Activated naive CD4-positive, alpha-beta T cell treated with anti-CD3 and anti-CD28 coated beads, Interleukin-2, amount 10 ng/mL, durations not matched to agents 7 days and 5 days (primary cell): ENCODE data around the gene RERE.
"Not testable (repeated sequence)": the region's sequence is repeated elsewhere in the genome, so short reads cannot be mapped to it uniquely, and the experiment has no call there.

Experiments used
- CTCF ChIA-PET: fragments of 350-600 bp; sonication (Branson Sonifier 250); formaldehyde crosslinking; loops from one replicate; lab custom pipeline; 2021; ENCODE audit warnings: antibody characterized with exemption; lab: Charles Lee
- DNase-seq: peaks from one replicate; pipeline ENCODE4 v3.0.0-alpha.2; 2020
- H3K27ac Mint-ChIP-seq: one replicate; pipeline ENCODE4 v1.8.0; 2021; ENCODE audit warnings: mild to moderate bottlenecking, moderate library complexity, mixed read lengths
- H3K27me3 Mint-ChIP-seq: one replicate; pipeline ENCODE4 v1.8.0; 2021; ENCODE audit warnings: mild to moderate bottlenecking, mixed read lengths
- H3K36me3 Mint-ChIP-seq: one replicate; pipeline ENCODE4 v1.8.0; 2021; ENCODE audit warnings: mixed read lengths
- H3K4me1 Mint-ChIP-seq: one replicate; pipeline ENCODE4 v1.8.0; 2021; ENCODE audit warnings: mixed read lengths
- H3K4me3 Mint-ChIP-seq: one replicate; pipeline ENCODE4 v1.8.0; 2021; ENCODE audit warnings: mild to moderate bottlenecking, moderate library complexity, mixed read lengths
- H3K9me3 Mint-ChIP-seq: one replicate; pipeline ENCODE4 v1.8.0; 2021; ENCODE audit warnings: mixed read lengths

Gene RERE

DNA sequence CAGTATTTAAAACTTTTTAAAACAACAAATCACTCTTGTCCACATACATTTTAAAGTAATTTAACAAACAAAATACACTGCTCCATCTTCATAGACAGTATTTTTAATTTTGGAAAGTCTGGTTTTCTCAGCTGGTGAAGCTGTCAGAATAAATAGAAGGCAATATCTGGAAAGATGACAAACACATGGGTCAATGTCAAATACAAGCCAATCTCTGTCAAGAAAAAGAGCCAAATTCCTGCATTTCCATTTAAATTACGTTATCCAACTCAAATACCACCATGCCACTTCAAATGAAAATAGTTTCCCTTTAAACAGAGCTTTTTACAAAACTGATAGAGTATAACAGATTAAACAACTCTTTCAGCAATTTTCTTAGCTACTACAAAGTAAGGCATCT lies 176.5 kb downstream of the RERE start:
- peaks cover 22% of the 10 kb centered on the region for H3K36me3 Mint-ChIP-seq
- H3K4me1 Mint-ChIP-seq: peaks cover 15% of the 10 kb centered on the region
- H3K27me3 Mint-ChIP-seq: no peaks in the 10 kb centered on the region
- H3K9me3 Mint-ChIP-seq: no peaks in the 10 kb centered on the region
- no peak for DNase-seq
- H3K4me3 Mint-ChIP-seq: no peak overlapping the region
- H3K27ac Mint-ChIP-seq: no peak overlapping the region
- CTCF ChIA-PET: interaction anchor here (0.6 to 1.2 kb wide), 2 partner anchors 86 to 87 kb away, joined by 3 to 4 read pairs; no protein-coding TSS in a partner anchor

DNA sequence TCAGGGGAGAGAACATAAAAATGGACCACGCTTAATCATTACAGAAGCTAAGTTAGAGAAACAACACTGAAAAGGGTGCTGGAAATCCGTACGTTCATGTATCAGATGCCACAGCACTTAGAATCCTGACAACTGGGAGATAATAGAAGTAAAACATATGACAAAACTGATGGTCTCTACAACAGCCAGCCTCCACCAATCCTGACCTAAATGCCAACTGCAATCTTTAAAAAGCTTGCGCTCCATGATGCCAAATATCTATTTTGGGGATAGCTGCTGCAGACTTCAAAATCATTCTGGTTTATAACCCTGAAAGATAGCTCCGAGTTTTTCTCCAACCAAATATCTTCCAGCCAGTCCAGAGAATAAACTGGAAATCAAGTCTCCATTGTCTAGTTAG lies 178.3 kb downstream of the RERE start:
- H3K4me3 Mint-ChIP-seq: no peak overlapping the region
- no peak for DNase-seq
- H3K27ac Mint-ChIP-seq: no peak overlapping the region
- no peaks in the 10 kb centered on the region for H3K27me3 Mint-ChIP-seq
- CTCF ChIA-PET: interaction anchor here (1.5 kb wide), 1 partner anchor 13 kb away, joined by 4 read pairs; no protein-coding TSS in a partner anchor
- peaks cover 13% of the 10 kb centered on the region for H3K36me3 Mint-ChIP-seq
- peaks cover 14% of the 10 kb centered on the region for H3K4me1 Mint-ChIP-seq
- H3K9me3 Mint-ChIP-seq: no peaks in the 10 kb centered on the region

DNA sequence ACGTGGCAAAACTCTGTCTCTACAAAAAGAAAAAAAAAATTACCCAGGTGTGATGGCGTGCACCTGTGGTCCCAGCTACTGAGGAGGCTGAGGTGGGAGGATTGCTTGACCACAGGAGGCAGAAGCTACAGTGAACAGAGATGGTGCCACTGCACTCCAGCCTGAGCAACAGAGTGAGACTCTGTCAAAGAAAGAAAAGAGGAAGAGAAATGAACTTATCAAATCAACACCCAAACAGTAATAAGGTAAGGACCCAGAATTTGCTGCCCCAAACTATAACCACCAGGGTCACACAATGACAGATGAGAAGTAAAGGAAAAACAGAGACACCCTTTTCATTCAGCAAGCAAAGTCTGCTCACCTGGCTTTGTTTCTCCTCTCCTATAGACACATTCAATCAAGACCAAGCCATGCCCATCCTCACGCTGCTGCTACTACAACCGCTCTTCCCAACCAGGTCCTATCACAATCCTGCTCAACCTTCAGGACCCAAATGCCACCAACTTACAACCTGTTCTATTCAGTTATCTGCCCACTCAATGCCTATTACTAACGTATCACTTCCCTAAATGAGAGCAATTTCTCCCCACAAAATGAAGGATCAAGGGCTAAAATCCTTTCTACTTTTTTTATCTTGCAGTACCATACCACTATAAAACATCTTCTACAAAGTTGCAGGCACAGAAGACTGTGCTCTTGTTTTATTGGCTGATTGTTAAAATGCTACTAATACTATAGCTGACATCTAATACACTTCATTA lies 183.5 kb downstream of the RERE start:
- Mint-ChIP-seq H3K9me3 (no peaks in the 10 kb centered on the region), H3K27ac (no peak overlapping the region), H3K4me1 (peaks cover 29% of the 10 kb centered on the region), H3K27me3 (no peaks in the 10 kb centered on the region), H3K4me3 (no peak overlapping the region), H3K36me3 (peaks cover 14% of the 10 kb centered on the region)
- no peak for DNase-seq
- CTCF ChIA-PET: no interaction called here

DNA sequence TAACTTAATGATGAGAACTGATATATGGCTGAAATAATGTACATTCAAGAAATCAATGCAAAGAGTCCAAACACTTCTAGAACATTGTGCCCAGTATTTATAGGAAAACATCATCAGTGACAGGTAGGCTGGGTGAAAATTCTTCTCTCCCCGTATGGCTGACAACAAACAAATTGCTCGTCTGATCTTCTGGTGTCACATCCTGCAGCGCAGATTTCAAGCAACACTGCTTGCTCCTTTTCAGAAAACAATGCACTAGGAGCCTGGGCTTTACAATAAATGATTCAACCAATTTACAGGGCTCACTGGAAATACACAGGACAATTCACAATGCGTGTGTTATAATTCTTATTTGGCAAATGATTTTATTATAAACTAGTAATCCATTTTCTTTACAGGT lies 185.3 kb downstream of the RERE start:
- no peak for DNase-seq
- CTCF ChIA-PET: no interaction called here
- Mint-ChIP-seq H3K27ac (no peak overlapping the region), H3K4me3 (no peak overlapping the region), H3K27me3 (no peaks in the 10 kb centered on the region), H3K9me3 (no peaks in the 10 kb centered on the region), H3K4me1 (peaks cover 31% of the 10 kb centered on the region), H3K36me3 (peaks cover 14% of the 10 kb centered on the region)

DNA sequence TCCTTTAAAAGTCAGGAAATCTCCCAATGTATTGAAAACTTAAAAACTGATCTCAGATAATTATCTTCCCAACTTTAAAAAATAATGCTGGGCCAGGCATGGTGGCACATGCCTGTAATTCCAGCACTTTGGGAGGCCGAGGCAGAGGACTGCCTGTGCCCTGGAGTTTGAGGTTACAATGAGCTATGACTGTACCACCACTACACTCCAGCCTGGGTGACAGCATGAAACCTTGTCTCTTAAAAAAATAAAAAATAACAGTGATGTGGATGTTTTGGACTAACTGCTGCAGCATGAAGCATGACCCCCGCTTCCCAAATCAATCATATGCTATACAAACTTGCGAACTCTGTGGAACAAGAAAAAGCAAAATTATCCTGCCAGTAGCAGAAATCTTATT lies 186.3 kb downstream of the RERE start:
- CTCF ChIA-PET: no interaction called here
- Mint-ChIP-seq H3K27ac (no peak overlapping the region), H3K4me1 (peaks cover 38% of the 10 kb centered on the region)

DNA sequence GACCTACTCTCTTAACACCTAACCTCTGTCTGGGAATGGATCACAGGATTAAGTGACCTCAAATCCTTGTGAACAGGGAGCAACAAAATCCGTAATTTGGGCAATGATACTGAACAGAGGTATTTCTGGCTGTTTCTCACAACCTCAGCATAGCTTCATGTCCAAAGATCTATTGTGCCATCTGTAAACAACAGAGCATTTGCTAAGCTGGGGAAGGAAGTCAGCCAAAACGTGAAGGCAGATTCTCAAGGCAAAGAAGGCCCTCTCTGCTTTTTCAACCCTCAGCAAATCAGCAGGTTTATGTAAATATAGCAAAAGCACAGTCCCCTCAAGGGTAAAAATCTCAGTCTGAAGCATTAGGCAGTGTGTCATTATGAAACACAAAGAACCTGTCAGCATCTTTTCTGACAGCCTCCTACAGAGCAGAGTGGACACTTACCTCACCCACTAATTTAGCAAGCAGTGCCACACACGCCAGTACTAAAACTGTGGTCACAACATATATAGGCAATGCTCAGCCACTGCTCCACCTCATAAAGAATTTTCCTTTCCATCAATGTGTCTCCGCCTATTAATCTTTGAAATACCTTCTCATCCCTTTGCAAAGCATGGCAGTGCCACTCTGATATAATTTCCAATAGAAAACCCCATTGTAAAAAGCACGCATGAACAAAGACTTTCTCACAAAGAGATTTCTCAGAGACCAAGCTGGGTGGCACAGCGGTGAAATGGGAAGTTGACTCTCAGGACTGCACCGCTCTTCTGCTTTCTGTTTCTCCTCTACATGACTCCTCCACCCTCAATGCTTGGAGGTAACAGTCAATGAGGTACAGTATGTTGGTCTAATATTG lies 188.0 kb downstream of the RERE start:
- peaks cover 30% of the 10 kb centered on the region for H3K36me3 Mint-ChIP-seq
- H3K4me1 Mint-ChIP-seq: peaks cover 42% of the 10 kb centered on the region
- peak overlapping the region; percentile 3 for H3K27ac Mint-ChIP-seq
- H3K9me3 Mint-ChIP-seq: no peaks in the 10 kb centered on the region
- CTCF ChIA-PET: no interaction called here
- no peak overlapping the region for H3K4me3 Mint-ChIP-seq
- no peak for DNase-seq
- no peaks in the 10 kb centered on the region for H3K27me3 Mint-ChIP-seq

More for the DNA sequence above, 186.3 kb downstream of the RERE start:
- peaks cover 20% of the 10 kb centered on the region for H3K36me3 Mint-ChIP-seq
- no peak for DNase-seq
- no peak overlapping the region for H3K4me3 Mint-ChIP-seq
- no peaks in the 10 kb centered on the region for H3K27me3 Mint-ChIP-seq
- H3K9me3 Mint-ChIP-seq: no peaks in the 10 kb centered on the region

DNA sequence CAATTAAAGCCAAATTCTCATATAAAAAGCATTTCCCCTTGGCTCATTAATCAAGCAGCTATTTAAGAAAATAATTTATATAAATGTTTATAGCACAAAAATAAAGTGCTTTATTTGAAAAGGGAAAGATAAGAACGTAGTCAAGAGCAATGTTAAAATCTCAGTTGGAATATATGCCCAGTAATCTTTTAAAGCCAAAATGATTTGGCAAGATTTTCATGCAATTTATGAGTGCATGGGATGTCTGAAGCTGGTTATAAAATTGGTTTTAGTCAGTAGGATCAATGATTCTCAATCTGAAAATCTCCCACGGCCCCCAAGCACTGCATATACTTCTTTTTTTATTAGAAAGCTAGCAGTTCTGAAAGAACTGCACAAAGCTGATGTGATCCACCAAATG lies 188.8 kb downstream of the RERE start:
- CTCF ChIA-PET: interaction anchor here (0.9 kb wide), 1 partner anchor 13 kb away, joined by 4 read pairs; no protein-coding TSS in a partner anchor
- Mint-ChIP-seq H3K27ac (no peak overlapping the region), H3K4me3 (no peak overlapping the region)

DNA sequence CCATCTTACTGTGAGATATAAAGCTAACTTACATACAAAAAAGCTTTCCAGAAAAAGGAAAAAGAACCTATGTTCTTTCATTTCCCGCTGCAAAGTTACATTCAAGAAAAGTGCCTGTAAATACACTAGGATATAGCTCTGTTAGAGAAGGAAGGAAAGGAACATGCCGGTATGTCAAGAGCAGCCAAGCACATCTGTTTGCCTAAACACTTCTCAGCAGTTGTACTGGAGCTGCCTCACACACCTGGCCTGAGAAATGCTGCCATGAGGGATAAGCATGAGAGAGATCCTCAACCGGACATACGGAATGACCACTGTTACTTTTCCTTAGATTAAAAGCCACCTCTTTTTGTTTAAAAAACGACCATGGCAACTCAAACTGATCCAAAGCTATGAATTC lies 189.7 kb downstream of the RERE start:
- Mint-ChIP-seq H3K9me3 (no peaks in the 10 kb centered on the region), H3K4me3 (no peak overlapping the region)
- CTCF ChIA-PET: interaction anchor here (0.7 to 0.9 kb wide), 2 partner anchors 12 to 90 kb away, joined by 4 to 5 read pairs; no protein-coding TSS in a partner anchor

More for the DNA sequence above, 188.8 kb downstream of the RERE start:
- Mint-ChIP-seq H3K36me3 (peaks cover 29% of the 10 kb centered on the region), H3K27me3 (no peaks in the 10 kb centered on the region), H3K4me1 (peaks cover 43% of the 10 kb centered on the region), H3K9me3 (no peaks in the 10 kb centered on the region)
- DNase-seq: no peak

DNA sequence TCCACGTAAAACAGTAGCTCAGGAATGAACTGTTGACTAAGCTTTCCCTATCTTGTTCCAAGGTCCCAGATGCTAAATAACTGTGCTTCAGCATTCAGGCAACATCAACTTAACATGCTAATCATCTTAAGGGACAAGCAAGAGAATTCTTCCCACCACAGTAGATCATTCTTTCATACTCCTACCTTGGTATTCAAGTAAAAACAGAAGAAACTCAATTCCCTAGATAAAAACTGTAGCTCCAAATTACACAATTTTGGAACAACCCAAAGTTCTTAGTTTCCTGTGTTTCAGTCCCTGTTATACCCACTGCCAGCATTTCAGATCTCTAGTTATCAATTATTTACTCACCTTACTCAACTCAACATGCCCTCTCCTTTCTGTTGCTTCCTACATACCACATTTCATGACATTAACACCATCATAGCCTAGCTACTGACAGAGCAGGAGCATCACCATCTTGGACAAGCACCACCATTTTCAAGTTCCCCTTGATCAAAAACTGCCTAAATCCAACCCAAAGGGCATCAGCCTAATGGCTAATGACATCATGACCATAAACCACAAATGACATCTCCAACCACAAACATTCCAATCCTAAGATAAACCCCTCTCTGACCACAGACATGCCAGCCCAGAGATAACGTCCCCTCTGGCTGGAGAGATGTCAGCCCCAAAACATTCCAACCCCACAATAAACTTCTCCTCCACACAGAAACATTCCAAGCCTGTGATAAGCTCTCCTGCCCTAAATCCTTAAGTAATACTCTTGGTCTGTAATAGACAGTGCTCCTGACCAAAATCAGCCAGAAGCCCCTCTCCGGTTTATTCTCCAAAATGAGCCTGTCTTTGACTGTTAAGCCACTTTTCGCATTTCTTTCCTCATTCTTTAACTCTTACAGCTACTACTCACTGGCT lies 191.2 kb downstream of the RERE start:
- Mint-ChIP-seq H3K9me3 (no peaks in the 10 kb centered on the region), H3K4me3 (no peak overlapping the region)

More for the DNA sequence above, 189.7 kb downstream of the RERE start:
- peaks cover 32% of the 10 kb centered on the region for H3K36me3 Mint-ChIP-seq
- no peaks in the 10 kb centered on the region for H3K27me3 Mint-ChIP-seq
- no peak for DNase-seq
- H3K4me1 Mint-ChIP-seq: peaks cover 51% of the 10 kb centered on the region
- no peak overlapping the region for H3K27ac Mint-ChIP-seq

DNA sequence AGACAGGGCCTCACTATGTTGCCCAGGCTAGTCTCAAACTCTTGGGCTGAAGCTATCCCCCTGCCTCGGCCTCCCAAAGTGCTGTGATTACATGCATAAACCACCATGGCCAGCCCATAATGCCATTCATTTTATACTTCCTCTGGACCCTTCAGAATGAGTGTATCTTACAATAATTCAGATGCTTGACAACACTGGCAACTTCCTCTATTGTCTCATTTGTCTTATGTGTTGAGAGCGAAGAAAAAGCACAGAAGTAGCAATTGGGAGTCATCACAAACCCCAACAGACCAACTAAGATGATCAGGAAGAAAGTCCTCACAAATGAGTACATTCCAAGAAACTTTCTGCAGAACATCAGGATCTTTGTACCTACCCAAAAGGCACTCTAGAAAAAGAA lies 191.9 kb downstream of the RERE start:
- Mint-ChIP-seq H3K36me3 (peaks cover 35% of the 10 kb centered on the region), H3K4me1 (peaks cover 44% of the 10 kb centered on the region), H3K27me3 (no peaks in the 10 kb centered on the region), H3K27ac (peak overlapping the region; percentile 39), H3K4me3 (no peak overlapping the region), H3K9me3 (no peaks in the 10 kb centered on the region)
- no peak for DNase-seq
- CTCF ChIA-PET: interaction anchor here (0.7 kb wide), 1 partner anchor 104 kb away, joined by 3 read pairs; no protein-coding TSS in a partner anchor

More for the DNA sequence above, 191.2 kb downstream of the RERE start:
- DNase-seq: no peak
- Mint-ChIP-seq H3K36me3 (peaks cover 31% of the 10 kb centered on the region), H3K27ac (no peak overlapping the region), H3K4me1 (peaks cover 45% of the 10 kb centered on the region), H3K27me3 (no peaks in the 10 kb centered on the region)
- CTCF ChIA-PET: interaction anchor here (0.7 kb wide), 1 partner anchor 105 kb away, joined by 3 read pairs; no protein-coding TSS in a partner anchor

DNA sequence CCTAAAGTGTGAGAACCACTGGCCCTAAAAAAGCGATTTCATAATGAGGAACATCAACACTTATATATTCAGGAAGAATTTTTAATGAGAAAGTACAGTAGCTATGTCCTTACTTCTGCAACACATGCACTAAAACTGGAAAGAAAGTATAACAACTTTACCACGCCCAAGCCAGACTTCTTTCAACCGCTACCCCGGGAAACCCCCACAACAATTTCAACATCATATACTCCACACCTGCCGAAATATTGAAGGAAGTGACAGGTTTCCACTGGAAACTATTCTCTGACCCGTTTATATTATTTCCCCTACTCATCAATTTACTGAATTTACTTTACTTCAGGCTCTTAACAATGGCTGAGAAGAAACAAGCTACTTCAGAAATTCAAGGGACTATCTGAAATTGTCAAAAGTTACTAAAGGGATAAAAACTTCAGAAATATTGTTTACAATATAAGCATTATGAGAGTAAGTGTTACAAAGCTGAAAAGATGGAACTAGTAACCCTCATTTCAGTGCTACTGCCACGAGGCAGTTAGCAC lies 193.7 kb downstream of the RERE start:
- H3K4me3 Mint-ChIP-seq, CTCF ChIA-PET, H3K9me3 Mint-ChIP-seq, H3K27me3 Mint-ChIP-seq, DNase-seq: not testable (repeated sequence)
- Mint-ChIP-seq H3K4me1 (peaks cover 27% of the 10 kb centered on the region), H3K36me3 (peaks cover 32% of the 10 kb centered on the region), H3K27ac (peak overlapping the region; percentile 35)

DNA sequence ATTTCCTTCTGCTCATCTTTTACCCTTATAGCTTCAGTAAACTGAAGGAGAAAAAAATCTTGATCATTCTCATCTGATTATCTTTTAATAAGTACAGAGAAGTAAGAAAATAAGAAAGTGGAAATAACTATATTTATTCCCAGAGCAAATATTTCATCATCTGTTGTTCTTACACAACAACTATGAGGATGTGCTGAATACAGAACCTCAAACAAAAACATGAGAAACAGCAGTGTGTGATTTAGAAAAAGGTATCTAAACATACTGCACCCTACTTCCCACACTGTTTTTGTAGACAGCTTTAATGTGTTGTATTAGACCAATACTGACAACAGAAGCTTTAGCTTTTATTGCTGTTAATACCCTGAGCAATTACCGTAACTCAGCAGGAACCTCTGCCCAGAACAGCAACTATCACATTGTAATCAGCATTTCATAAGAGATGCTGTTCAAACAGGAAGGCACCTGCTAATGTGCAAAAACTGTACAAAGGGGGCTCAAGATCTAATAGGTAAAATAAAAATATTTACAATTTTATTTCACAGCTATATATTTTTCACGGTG lies 195.6 kb downstream of the RERE start:
- CTCF ChIA-PET, H3K9me3 Mint-ChIP-seq, H3K4me3 Mint-ChIP-seq, H3K27me3 Mint-ChIP-seq, H3K27ac Mint-ChIP-seq, DNase-seq: not testable (repeated sequence)
- peaks cover 32% of the 10 kb centered on the region for H3K36me3 Mint-ChIP-seq
- peaks cover 27% of the 10 kb centered on the region for H3K4me1 Mint-ChIP-seq

DNA sequence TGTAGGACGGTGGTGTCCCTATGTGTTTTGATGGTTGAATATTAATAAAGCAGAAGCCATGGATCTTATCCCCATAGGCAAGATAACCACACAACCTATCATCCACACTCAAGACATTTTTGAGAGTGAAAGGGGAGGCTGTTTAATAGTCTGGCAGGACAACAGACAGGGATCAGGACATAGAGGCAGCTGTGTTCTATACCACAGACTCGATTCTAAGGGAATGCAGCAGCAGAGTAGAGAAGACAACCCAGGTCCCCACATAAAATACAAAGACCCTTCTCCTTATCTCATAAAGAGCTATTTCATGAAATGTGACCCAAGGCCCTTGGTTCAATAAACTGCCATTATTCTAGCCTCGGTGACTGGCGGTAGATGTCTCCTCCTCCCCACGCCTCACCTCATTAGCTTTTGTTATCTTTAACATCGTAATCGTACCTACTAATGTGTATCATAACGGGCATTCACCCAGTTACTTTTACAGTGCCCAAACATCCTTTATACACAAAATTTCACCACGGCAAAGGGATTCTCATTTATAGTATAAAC lies 196.3 kb downstream of the RERE start:
- CTCF ChIA-PET: interaction anchor here (1.6 kb wide), 1 partner anchor 105 kb away, joined by 3 read pairs; no protein-coding TSS in a partner anchor
- H3K4me3 Mint-ChIP-seq, H3K27me3 Mint-ChIP-seq, DNase-seq, H3K9me3 Mint-ChIP-seq, H3K27ac Mint-ChIP-seq: not testable (repeated sequence)
- H3K36me3 Mint-ChIP-seq: peaks cover 27% of the 10 kb centered on the region
- H3K4me1 Mint-ChIP-seq: peaks cover 19% of the 10 kb centered on the region
